G401.6 (cell line): ENCODE results near the gene CDCA7L.
A peak's percentile ranks its signal among the peaks of the same experiment; 100 is the strongest.
"Not testable (repeated sequence)": the region's sequence is repeated elsewhere in the genome, so short reads cannot be mapped to it uniquely, and the experiment has no call there.

ENCODE experiments used
- FAIRE-seq: peaks from 2 replicates; lab custom pipeline; 2012; peaks lifted over from hg19 to GRCh38; lab: Jason Lieb, UNC

Gene CDCA7L

GRCh38 chr7:21910253-21910652, 35.4 kb downstream of the CDCA7L start:
- FAIRE-seq = no peak

- no peak for FAIRE-seq
These were observed 37.0 kb downstream of the CDCA7L start for GRCh38 chr7:21908746-21909145.

GRCh38 chr7:21903020-21903786, 42.5 kb downstream of the CDCA7L start:
- FAIRE-seq = no peak

- no peak for FAIRE-seq
These were observed 43.5 kb downstream of the CDCA7L start for GRCh38 chr7:21902240-21902639.

- FAIRE-seq = no peak
These were observed 47.3 kb downstream of the CDCA7L start for GRCh38 chr7:21898265-21898930.

- no peak for FAIRE-seq
These were observed 52.3 kb downstream of the CDCA7L start for GRCh38 chr7:21893401-21893800.

- no peak for FAIRE-seq
These were observed 54.4 kb downstream of the CDCA7L start for GRCh38 chr7:21891291-21891690.

GRCh38 chr7:21887779-21888178, 57.9 kb downstream of the CDCA7L start:
- no peak for FAIRE-seq

- FAIRE-seq = peak; percentile 15
These were observed 58.3 kb downstream of the CDCA7L start for GRCh38 chr7:21887353-21887752.

- FAIRE-seq = no peak
These were observed 59.3 kb downstream of the CDCA7L start for GRCh38 chr7:21886396-21886795.

- FAIRE-seq = no peak
These were observed 61.2 kb downstream of the CDCA7L start for GRCh38 chr7:21884496-21884895.

GRCh38 chr7:21883501-21883900, 62.2 kb downstream of the CDCA7L start:
- FAIRE-seq = not testable (repeated sequence)

- FAIRE-seq = no peak
These were observed 62.6 kb downstream of the CDCA7L start for GRCh38 chr7:21883069-21883468.

GRCh38 chr7:21869785-21870402, 75.8 kb downstream of the CDCA7L start:
- FAIRE-seq = no peak

- no peak for FAIRE-seq
These were observed 77.2 kb downstream of the CDCA7L start for GRCh38 chr7:21868576-21868850.

- no peak for FAIRE-seq
These were observed 77.7 kb downstream of the CDCA7L start for GRCh38 chr7:21867816-21868575.

GRCh38 chr7:21867226-21867625, 78.5 kb downstream of the CDCA7L start:
- no peak for FAIRE-seq

GRCh38 chr7:21866731-21867130, 79.0 kb downstream of the CDCA7L start:
- FAIRE-seq = no peak

GRCh38 chr7:21865631-21866204, 80.0 kb downstream of the CDCA7L start:
- FAIRE-seq = not testable (repeated sequence)

- no peak for FAIRE-seq
These were observed 94.1 kb downstream of the CDCA7L start for GRCh38 chr7:21851559-21851967.
